OCI-LY7 (cell line): ENCODE data around the gene TAF1C.

Experiments used
- CTCF ChIP-seq: fragments of 200-600 bp; sonication (generic); conservative IDR thresholded peaks from 2 replicates; pipeline ENCODE4 v1.5.1; 2014; ENCODE audit warnings: mild to moderate bottlenecking, antibody characterized with exemption, low read length, moderate library complexity, mixed read lengths
- EZH2phosphoT487 ChIP-seq: fragments of 200-600 bp; sonication (generic); IDR thresholded peaks from 2 replicates; pipeline ENCODE4 v1.6.1; 2018; ENCODE audit warnings: low read depth, borderline replicate concordance, mild to moderate bottlenecking, mixed run types, antibody characterized with exemption, low read length, moderate library complexity, mixed read lengths

GRCh38 chr16:84215531-84215930 lies 28.7 kb upstream of the TAF1C start:
- TF ChIP-seq CTCF, result no peak
- no peak for TF ChIP-seq EZH2phosphoT487
